ENCODE data around the gene CTCFL.

- TF ChIP-seq CTCF (conservative IDR thresholded peaks at IDR 0.05) (no peak), EZH2 (IDR thresholded peaks at IDR 0.05; ENCODE audit: low read depth) (no peak)
These were observed 62.2 kb downstream of the CTCFL start for GRCh38 chr20:57462781-57463180.
